GM18870 (cell line): ENCODE data around the gene NOX3.

Experiments
- ATAC-seq: cut with Tn5 transposase; IDR thresholded peaks from one replicate; pipeline ENCODE4 v1.9.1; 2021; ENCODE audit warnings: moderate library complexity; ENCODE audit not compliant: unreplicated experiment

The NOX3 gene

GRCh38 chr6:155434829-155435423 lies 20.7 kb downstream of the NOX3 start:
- no peak for ATAC-seq

- ATAC-seq: no peak
Observed at GRCh38 chr6:155434096-155434495, 21.5 kb downstream of the NOX3 start.

- ATAC-seq: no peak
Observed at GRCh38 chr6:155432293-155432692, 23.3 kb downstream of the NOX3 start.

GRCh38 chr6:155429321-155429893 lies 26.2 kb downstream of the NOX3 start:
- ATAC-seq: no peak

DNA sequence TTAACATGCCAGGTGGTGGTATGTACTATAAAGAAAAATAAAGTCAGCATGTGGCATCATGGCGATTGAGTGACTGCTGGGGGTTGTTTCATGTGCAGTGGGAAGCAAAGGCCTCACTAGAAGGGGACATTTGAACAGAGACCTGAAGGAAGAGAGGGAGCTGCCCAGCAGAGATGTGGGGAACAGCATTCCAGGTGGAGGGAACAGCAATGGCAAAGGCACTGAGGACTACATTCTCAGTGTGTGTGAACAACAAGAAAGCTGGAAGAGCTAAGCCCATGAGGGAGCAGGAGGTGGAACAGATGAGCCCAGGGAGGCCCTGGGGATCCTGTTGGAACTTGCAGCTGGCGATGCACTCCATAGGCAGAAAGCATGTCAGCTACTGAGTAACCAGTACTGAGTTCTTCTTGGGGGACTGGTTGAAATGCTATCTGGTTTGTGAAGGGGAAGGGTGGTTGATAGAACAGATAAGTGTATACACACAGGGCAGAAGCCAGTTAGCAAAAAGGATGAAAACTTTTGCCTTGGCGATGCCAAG lies 29.2 kb downstream of the NOX3 start:
- no peak for ATAC-seq

DNA sequence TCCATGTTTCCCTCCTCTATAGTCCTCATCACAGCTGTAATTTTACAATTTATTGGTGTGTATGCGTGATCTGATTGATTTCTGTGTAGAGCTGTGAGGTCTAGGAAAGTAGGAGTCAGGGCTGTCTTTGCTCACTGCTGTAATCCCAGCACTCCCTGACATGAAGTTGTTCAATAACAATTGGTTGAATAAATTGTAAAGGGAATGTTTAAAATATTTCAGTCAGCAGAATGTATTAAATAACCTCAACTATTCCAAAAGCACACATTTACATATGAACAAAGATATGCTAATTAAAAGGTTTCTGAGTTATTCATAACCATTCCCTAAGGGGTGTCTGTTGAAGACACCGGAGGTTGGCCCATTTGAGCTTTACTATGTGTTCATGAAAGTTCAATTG lies 31.5 kb downstream of the NOX3 start:
- no peak for ATAC-seq

DNA sequence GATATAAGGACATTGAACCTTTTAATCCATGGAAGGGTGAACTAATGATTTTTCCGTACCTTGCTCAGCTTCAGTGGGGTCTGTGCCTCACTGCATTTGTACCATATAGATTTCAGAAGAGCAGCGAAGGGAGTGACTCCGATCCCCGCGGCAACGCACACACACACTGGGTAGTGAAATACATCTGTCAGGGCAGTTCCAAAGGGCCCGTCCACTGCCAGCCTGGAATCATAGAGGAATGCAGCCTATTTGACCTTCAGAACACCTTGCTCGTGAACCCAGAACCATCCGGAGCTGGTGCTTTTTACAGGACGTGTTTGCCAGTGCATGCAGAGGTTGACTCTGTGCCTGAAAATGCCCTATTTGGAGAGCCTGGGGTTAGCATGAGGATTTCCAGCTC lies 33.0 kb downstream of the NOX3 start:
- ATAC-seq: no peak

- no peak for ATAC-seq
Observed at GRCh38 chr6:155420492-155420891, 35.1 kb downstream of the NOX3 start.

DNA sequence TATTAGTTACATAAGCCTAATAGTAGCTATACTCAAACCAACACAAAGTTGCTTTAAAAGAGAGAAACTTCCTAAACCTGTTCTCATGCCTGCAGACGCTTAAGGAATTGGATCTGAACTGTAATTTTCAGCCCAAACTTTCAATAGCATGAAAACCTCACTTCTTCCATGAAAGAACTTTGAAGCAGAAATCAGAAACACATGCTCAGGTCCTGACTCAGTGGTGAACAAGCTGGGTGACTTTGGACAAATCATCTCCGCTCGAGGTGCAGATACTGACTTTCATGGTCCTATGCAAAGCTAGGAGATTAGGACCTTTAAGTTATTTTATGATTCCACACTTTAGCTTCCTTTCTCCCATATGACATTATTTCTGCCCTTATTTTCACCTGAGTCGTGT lies 36.5 kb downstream of the NOX3 start:
- ATAC-seq: no peak

- ATAC-seq: peak; percentile 53
Observed at GRCh38 chr6:155418017-155418761, 37.5 kb downstream of the NOX3 start.

GRCh38 chr6:155417454-155417853 lies 38.2 kb downstream of the NOX3 start:
- no peak for ATAC-seq

DNA sequence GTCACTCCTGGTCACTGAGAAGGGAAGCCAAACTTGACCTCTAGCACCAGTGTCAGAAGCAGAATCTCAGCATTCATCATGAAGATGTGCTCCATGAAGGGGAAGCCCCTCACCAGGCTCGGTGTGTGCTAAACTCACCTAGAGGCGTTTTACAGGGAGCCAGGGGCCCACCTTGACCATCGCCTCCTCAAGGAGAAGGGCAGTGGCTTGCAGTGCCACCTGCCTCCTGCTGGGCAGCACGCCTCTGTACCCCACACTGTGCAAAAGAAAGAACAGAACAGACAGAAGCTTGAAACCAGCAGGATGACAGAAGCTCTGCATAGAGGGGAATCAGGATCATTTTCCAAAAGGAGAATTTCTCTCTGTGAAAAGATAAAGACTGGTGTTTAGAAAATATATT lies 39.7 kb downstream of the NOX3 start:
- no peak for ATAC-seq

- ATAC-seq: no peak
Observed at GRCh38 chr6:155414049-155414448, 41.6 kb downstream of the NOX3 start.

- no peak for ATAC-seq
Observed at GRCh38 chr6:155412335-155412734, 43.3 kb downstream of the NOX3 start.

GRCh38 chr6:155411154-155412052 lies 44.2 kb downstream of the NOX3 start:
- ATAC-seq: no peak

GRCh38 chr6:155409391-155409790 lies 46.2 kb downstream of the NOX3 start:
- no peak for ATAC-seq

- ATAC-seq: no peak
Observed at GRCh38 chr6:155408981-155409380, 46.7 kb downstream of the NOX3 start.

DNA sequence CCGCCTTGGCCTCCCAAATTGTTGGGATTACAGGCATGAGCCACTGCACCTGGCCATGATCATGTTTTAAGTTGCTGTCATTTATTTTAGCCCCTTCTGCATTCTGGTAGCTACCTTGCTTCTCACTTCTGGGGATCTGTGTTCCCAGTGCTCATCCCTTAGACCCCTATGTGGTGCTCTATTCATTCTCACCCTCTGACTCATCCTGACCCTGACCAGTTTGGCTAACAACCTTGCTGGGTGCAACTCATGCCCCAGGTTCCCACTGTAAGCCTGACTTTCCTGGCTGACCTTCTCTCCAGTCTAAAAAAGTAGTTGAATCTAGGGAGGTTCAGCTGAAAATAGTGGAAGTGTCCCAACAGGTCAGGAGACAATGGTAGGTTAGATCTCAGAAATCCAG lies 47.4 kb downstream of the NOX3 start:
- ATAC-seq: no peak

GRCh38 chr6:155406801-155407200 lies 48.8 kb downstream of the NOX3 start:
- no peak for ATAC-seq

- no peak for ATAC-seq
Observed at GRCh38 chr6:155404937-155405336, 50.7 kb downstream of the NOX3 start.

- ATAC-seq: no peak
Observed at GRCh38 chr6:155402656-155403304, 52.9 kb downstream of the NOX3 start.
